Measurements from ENCODE around the gene RIGI. TPM values are rescaled to one million over a fixed set of nuclear protein-coding genes. Genes with fewer than 3 reads are reported as not detected.

Gene RIGI
- total RNA-seq (2014; rRNA removed; shearing (Covaris generic)), result 3.2 and 6.3 TPM in 2 replicates

DNA sequence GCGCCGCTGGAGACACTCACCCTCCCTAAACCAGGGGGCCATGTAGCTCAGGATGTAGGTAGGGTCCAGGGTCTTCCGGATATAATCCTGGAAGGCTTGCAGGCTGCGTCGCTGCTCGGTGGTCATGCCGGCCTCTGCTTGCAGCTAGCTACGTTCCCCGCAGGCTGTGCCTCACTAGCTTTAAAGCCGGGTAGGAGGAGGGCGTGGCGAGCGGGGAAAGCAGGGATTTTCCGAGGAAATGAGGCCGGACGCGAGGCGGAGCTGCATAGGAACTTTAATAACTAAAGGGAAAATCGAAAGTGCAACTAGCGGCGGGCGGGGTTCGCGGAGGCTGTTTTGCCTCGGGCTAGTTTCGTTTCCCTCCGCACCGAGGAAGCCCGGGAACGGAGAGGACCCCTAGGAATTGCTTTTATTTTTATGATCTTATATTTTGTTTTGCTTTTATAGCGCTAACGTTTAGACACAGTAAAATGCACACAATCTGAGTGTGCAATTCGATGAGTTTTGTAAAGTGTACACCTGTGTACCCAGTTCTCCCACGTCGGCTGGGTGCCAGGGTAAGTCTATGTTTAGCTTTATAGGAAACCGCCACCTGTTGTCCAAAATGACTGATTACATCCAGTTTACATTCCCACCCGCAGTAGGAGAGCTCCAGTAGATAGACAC, at the start of gene RIGI:
Gene RIGI (minus strand): TSS at position 156 of the 666 bp plus-strand sequence. CDS start 30 bp downstream, at position 126.
- no peaks in the 10 kb centered on the region for H3K36me3 ChIP-seq
- H3K4me1 ChIP-seq (replicated peaks), result peaks cover 5% of the 10 kb centered on the region; the same call in 1 of the 2 replicates
- peak; percentile 84 to 85 for DNase-seq (ENCODE audit: low read depth in 1 of 2, low spot score in 2 of 2)
- no peaks in the 10 kb centered on the region for H3K9me3 ChIP-seq (replicated peaks)
- H3K27me3 ChIP-seq (replicated peaks), result no peaks in the 10 kb centered on the region
- H3K4me3 ChIP-seq, result peak within 1 kb of the TSS; percentile 48
- peak within 1 kb of the TSS; percentile 7; the same call in 1 of the 2 replicates for H3K27ac ChIP-seq

- Histone ChIP-seq H3K27ac (no peak overlapping the region), H3K9me3 (replicated peaks) (no peaks in the 10 kb centered on the region)
Measured at GRCh38 chr9:32574858-32575257, 48.9 kb upstream of the RIGI start.

GRCh38 chr9:32573821-32574220, 47.8 kb upstream of the RIGI start:
- Histone ChIP-seq H3K27ac (no peak overlapping the region), H3K36me3 (no peaks in the 10 kb centered on the region; the same call in 1 of the 2 replicates), H3K27me3 (replicated peaks) (no peaks in the 10 kb centered on the region), H3K9me3 (replicated peaks) (no peaks in the 10 kb centered on the region), H3K4me1 (replicated peaks) (peaks cover 9% of the 10 kb centered on the region), H3K4me3 (no peak overlapping the region)
- DNase-seq (ENCODE audit: low read depth in 1 of 2, low spot score in 2 of 2), result no peak

More at GRCh38 chr9:32574858-32575257, 48.9 kb upstream of the RIGI start:
- no peaks in the 10 kb centered on the region for H3K27me3 ChIP-seq (replicated peaks)
- no peaks in the 10 kb centered on the region; the same call in 1 of the 2 replicates for H3K36me3 ChIP-seq
- no peak overlapping the region for H3K4me3 ChIP-seq
- peaks cover 9% of the 10 kb centered on the region for H3K4me1 ChIP-seq (replicated peaks)
- no peak for DNase-seq (ENCODE audit: low read depth in 1 of 2, low spot score in 2 of 2)

GRCh38 chr9:32572900-32573523, 47.0 kb upstream of the RIGI start, which contains the start of gene NDUFB6:
Gene NDUFB6, minus strand, starts transcription at chr9:32573159. Its CDS starts 99 bp downstream, at chr9:32573060.
- Histone ChIP-seq H3K36me3 (no peaks in the 10 kb centered on the region; the same call in 1 of the 2 replicates), H3K4me3 (peak within 1 kb of the TSS; percentile 67), H3K4me1 (replicated peaks) (peaks cover 9% of the 10 kb centered on the region), H3K9me3 (replicated peaks) (no peaks in the 10 kb centered on the region), H3K27ac (peak within 1 kb of the TSS; percentile 55), H3K27me3 (replicated peaks) (no peaks in the 10 kb centered on the region)
- peak; percentile 67 to 87 for DNase-seq (ENCODE audit: low read depth in 1 of 2, low spot score in 2 of 2)

- H3K9me3 ChIP-seq (replicated peaks), result no peaks in the 10 kb centered on the region
- H3K36me3 ChIP-seq, result no peaks in the 10 kb centered on the region; the same call in 1 of the 2 replicates
- H3K4me3 ChIP-seq, result peak overlapping the region; percentile 67
- no peaks in the 10 kb centered on the region for H3K27me3 ChIP-seq (replicated peaks)
- H3K27ac ChIP-seq, result peak overlapping the region; percentile 55
- H3K4me1 ChIP-seq (replicated peaks), result peaks cover 9% of the 10 kb centered on the region
- peak; percentile 49 to 52 for DNase-seq (ENCODE audit: low read depth in 1 of 2, low spot score in 2 of 2)
Measured at GRCh38 chr9:32571969-32572899, 46.2 kb upstream of the RIGI start.

DNA sequence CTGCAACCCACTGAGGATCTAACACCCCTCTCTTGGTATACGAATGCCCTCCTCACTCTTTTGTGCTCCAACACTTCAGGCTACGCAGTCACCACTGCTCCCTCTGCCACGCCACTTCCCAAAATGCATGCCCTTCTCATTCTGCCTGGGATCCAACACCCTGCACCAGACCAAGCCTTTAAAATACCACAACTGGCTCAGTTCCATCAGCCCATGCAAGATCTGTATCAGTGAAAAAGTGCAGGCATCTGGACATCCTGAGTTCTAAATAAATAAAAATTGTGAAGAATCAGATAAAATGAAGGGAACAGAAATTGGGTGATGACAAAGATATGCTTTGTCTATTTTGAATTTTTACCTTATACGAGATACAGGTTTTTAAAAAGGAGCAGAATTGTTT, 44.3 kb upstream of the RIGI start:
- no peak for DNase-seq (ENCODE audit: low read depth in 1 of 2, low spot score in 2 of 2)
- peaks cover 9% of the 10 kb centered on the region for H3K4me1 ChIP-seq (replicated peaks)

DNA sequence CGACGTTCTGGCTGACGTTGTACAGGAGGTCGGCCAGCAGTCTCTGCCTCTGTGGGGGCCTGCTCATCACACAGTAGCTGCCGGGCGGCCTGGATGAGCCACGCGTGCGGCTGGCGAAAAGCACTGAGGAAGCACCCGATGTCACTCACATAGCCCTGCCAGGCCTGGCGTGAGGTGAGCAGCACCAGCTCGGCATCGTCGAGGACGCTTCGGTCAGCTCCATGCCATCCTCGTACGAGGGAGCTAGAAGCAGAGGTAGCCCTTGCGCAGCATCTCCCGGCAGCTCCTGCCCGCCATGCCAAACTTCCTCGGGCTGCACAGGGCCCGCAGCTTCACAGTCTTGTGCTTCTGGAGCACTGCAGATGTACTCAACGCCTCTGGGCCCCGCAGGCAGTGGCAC, 40.8 kb upstream of the RIGI start:
- Histone ChIP-seq H3K4me1 (replicated peaks) (0 out of 2 replicates have a peak, but pooled peaks cover under 1% of the 10 kb centered on the region), H3K4me3 (no peak overlapping the region), H3K36me3 (no peaks in the 10 kb centered on the region; the same call in 1 of the 2 replicates), H3K27ac (no peak overlapping the region), H3K9me3 (replicated peaks) (no peaks in the 10 kb centered on the region), H3K27me3 (replicated peaks) (no peaks in the 10 kb centered on the region)
- DNase-seq (ENCODE audit: low read depth in 1 of 2, low spot score in 2 of 2), result no peak

More for the DNA sequence above, 44.3 kb upstream of the RIGI start:
- Histone ChIP-seq H3K9me3 (replicated peaks) (no peaks in the 10 kb centered on the region), H3K4me3 (no peak overlapping the region), H3K27ac (no peak overlapping the region), H3K27me3 (replicated peaks) (no peaks in the 10 kb centered on the region), H3K36me3 (no peaks in the 10 kb centered on the region; the same call in 1 of the 2 replicates)

DNA sequence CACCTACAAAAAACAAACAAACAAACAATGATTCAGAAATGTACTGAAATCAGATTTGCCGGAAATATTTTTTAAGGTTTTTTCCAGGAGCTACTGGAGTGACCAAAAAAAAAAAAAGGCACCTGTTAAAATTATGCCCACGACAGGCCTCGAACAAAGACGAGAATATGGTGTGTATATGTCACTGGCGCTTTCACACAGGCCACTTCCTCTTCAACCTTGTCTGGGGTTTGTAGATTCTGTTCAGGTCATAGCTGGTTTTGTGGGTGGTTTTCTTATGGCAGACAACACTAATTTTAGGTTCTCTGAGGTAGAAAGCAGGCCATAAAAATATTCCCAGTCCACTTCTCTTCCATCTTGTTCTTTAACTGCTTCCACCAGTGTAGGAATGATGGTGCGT, 40.0 kb upstream of the RIGI start:
- DNase-seq (ENCODE audit: low read depth in 1 of 2, low spot score in 2 of 2), result no peak
- no peaks in the 10 kb centered on the region for H3K9me3 ChIP-seq (replicated peaks)
- no peaks in the 10 kb centered on the region for H3K4me1 ChIP-seq (replicated peaks)
- no peak overlapping the region for H3K27ac ChIP-seq
- H3K4me3 ChIP-seq, result no peak overlapping the region
- H3K27me3 ChIP-seq (replicated peaks), result no peaks in the 10 kb centered on the region
- no peaks in the 10 kb centered on the region for H3K36me3 ChIP-seq

DNA sequence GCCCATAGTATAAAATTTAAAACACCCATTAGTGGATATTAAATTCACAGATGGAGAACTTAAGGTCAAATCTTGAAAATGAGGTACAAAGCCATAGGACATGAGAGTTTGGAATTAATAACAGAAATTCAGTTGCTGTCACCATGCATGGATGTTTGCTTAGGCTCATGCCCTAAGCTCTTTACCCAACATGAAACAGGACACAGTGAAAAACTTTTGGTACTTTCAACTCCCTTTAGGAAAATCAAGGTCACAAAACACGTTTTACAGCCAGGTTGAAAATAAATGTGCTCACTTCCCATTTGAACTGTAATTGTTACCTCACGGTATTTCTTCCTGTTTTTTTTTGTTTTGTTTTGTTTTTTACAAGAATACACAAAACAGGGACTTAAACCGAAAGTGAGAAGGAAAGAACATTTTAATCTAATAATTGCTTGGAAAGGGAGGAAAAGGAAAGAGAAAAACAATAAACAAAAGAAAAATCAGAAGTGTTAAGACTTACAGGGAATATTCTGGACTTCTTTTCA, 32.5 kb upstream of the RIGI start:
- Histone ChIP-seq H3K9me3 (replicated peaks) (no peaks in the 10 kb centered on the region), H3K27me3 (replicated peaks) (no peaks in the 10 kb centered on the region), H3K4me1 (replicated peaks) (no peaks in the 10 kb centered on the region), H3K36me3 (no peaks in the 10 kb centered on the region), H3K4me3 (no peak overlapping the region), H3K27ac (no peak overlapping the region)
- DNase-seq (ENCODE audit: low read depth in 1 of 2, low spot score in 2 of 2), result no peak

GRCh38 chr9:32554591-32554990, 28.6 kb upstream of the RIGI start:
- no peak for DNase-seq (ENCODE audit: low read depth in 1 of 2, low spot score in 2 of 2)
- Histone ChIP-seq H3K9me3 (replicated peaks) (no peaks in the 10 kb centered on the region), H3K27ac (no peak overlapping the region), H3K4me1 (replicated peaks) (no peaks in the 10 kb centered on the region; the same call in 1 of the 2 replicates), H3K4me3 (no peak overlapping the region), H3K36me3 (peaks cover 7% of the 10 kb centered on the region; the same call in 1 of the 2 replicates), H3K27me3 (replicated peaks) (no peaks in the 10 kb centered on the region)

- Histone ChIP-seq H3K4me1 (replicated peaks) (no peaks in the 10 kb centered on the region; the same call in 1 of the 2 replicates), H3K27me3 (replicated peaks) (no peaks in the 10 kb centered on the region), H3K9me3 (replicated peaks) (no peaks in the 10 kb centered on the region), H3K27ac (no peak overlapping the region), H3K4me3 (no peak overlapping the region), H3K36me3 (peaks cover 7% of the 10 kb centered on the region; the same call in 1 of the 2 replicates)
- no peak for DNase-seq (ENCODE audit: low read depth in 1 of 2, low spot score in 2 of 2)
Measured at GRCh38 chr9:32554107-32554506, 28.1 kb upstream of the RIGI start.

DNA sequence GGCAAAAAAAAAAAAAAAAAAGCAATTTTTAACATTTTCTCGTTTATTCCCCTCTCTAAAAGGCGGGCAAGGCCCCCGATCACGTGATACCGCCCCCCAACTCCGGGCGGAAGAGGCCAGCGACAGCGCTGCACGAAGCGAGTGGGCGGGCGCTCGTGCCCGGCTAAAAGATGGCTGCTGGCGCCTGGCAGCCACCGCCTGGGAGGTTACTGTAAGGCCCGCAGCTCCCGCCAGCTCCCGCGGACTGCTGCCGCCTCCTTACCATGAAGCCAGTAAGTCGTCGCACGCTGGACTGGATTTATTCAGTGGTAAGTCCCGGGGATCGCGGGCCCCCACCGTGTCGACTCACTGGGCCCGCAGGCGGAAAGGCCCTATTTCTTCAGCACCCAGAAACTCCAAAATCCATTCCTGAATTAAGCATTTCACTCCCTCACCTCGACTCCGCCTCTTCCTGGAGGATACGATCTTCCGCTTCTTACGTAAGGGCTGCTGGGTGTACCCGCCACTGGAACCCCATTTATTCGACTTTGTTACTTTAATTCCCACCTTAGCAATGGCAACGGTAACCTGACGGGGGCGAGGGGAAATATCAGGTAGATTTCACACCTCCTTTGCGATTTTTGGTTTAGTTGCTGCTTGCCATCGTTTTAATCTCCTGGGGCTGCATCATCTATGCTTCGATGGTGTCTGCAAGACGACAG, 26.3 kb upstream of the RIGI start, which contains the start of the genes SMIM27 and TOPORS:
Gene SMIM27 (plus strand): TSS at position 156 of the 701 bp plus-strand sequence. CDS start 108 bp downstream, at position 264.
Gene TOPORS (minus strand): TSS at position 415 of the 701 bp plus-strand sequence. CDS start 150 bp downstream, at position 265.
- Histone ChIP-seq H3K4me3 (peak within 1 kb of the TSS; percentile 73), H3K4me1 (replicated peaks) (no peaks in the 10 kb centered on the region; the same call in 1 of the 2 replicates), H3K9me3 (replicated peaks) (no peaks in the 10 kb centered on the region), H3K27ac (peak within 1 kb of the TSS; percentile 93), H3K27me3 (replicated peaks) (no peaks in the 10 kb centered on the region), H3K36me3 (peaks cover 7% of the 10 kb centered on the region; the same call in 1 of the 2 replicates)
- peak; percentile 76 to 87 for DNase-seq (ENCODE audit: low read depth in 1 of 2, low spot score in 2 of 2)
